Natural killer cell treated with Interleukin-12 subunit alpha and Interleukin-12 subunit beta and Interleukin-15 and Interleukin-18, amount 100 ng/mL, for 72 hours (primary cell): ENCODE measurements around the gene RPRD1A. TPM values are rescaled to one million over a fixed set of nuclear protein-coding genes. Genes with fewer than 3 reads are reported as not detected.
A peak's percentile ranks its signal among the peaks of the same experiment; 100 is the strongest.
"Not testable (repeated sequence)": the region's sequence is repeated elsewhere in the genome, so short reads cannot be mapped to it uniquely, and the experiment has no call there.

Experiments
- ATAC-seq, 2 donors: fragments of 150-1000 bp; cut with Tn5 transposase in 1 of 2; sonication (Bioruptor Pico), chemical (Tn5 transposase) in 1 of 2; 2 replicates each; pipeline ENCODE4 v1.10.0; 2021
- DNase-seq: peaks from one replicate; pipeline ENCODE4 v3.0.0; 2022; ENCODE audit warnings: low spot score
- H3K27ac Mint-ChIP-seq, 2 donors: 1 replicate in 1 of 2; 2 replicates in 1 of 2; pipeline ENCODE4 v1.8.0; 2022; ENCODE audit warnings: mixed read lengths in 2 of 2, mild to moderate bottlenecking in 1 of 2, moderate library complexity in 1 of 2
- H3K27me3 Mint-ChIP-seq, 2 donors: 1 replicate in 1 of 2; 2 replicates in 1 of 2; pipeline ENCODE4 v1.8.0; 2022; ENCODE audit warnings: mixed read lengths in 2 of 2
- H3K36me3 Mint-ChIP-seq: one replicate; pipeline ENCODE4 v1.8.0; 2022; ENCODE audit warnings: mixed read lengths
- H3K4me1 Mint-ChIP-seq, 2 donors: 1 replicate in 1 of 2; 2 replicates in 1 of 2; pipeline ENCODE4 v1.8.0; 2022; ENCODE audit warnings: low read depth in 2 of 2, mixed read lengths in 2 of 2, mild to moderate bottlenecking in 1 of 2
- H3K4me3 Mint-ChIP-seq: one replicate; pipeline ENCODE4 v1.8.0; 2022; ENCODE audit warnings: mixed read lengths
- H3K9me3 Mint-ChIP-seq: 2 replicates; pipeline ENCODE4 v1.8.0; 2022; ENCODE audit warnings: mixed read lengths
- total RNA-seq, 2 donors: library from RNA; stranded (reverse); gene quantifications; one replicate each; pipeline ENCODE4 v1.2.3, GENCODE V29; 2022

The RPRD1A gene
- total RNA-seq, 2 donors from 2014 or later, result 16.0 to 38.6 TPM

DNA sequence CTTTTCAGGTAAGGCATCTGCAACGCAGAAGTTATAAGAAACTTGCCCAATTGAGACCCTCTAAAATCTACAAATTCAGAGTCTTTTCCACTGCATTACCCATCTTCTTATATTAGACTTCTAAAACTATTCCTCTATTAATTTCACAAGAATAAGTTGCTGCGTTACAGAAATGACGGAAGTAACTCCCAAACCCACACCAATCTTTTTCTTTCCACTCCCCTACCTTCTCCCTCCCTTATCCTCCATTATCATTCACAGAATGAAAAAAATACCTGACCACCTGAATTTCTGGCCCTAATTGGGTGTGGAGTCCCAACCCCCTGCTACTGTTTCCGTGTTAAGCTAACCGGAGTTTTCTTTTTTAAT lies 689 bp downstream of the RPRD1A start:
- no peaks in the 10 kb centered on the region for H3K36me3 Mint-ChIP-seq
- H3K27me3 Mint-ChIP-seq, result no peaks in the 10 kb centered on the region
- peak overlapping the region; percentile 95 for H3K4me3 Mint-ChIP-seq
- DNase-seq (no peak), ATAC-seq (no peak)
- H3K4me1 Mint-ChIP-seq, result peaks cover 19 to 24% of the 10 kb centered on the region in 2 donors
- peak overlapping the region; percentile 89 to 94 for H3K27ac Mint-ChIP-seq
- no peaks in the 10 kb centered on the region for H3K9me3 Mint-ChIP-seq

GRCh38 chr18:36066001-36066400 lies 1.4 kb downstream of the RPRD1A start:
- no peak for DNase-seq
- Mint-ChIP-seq H3K27ac (peak overlapping the region; percentile 89 to 94), H3K4me3 (peak overlapping the region; percentile 95), H3K36me3 (no peaks in the 10 kb centered on the region), H3K9me3 (no peaks in the 10 kb centered on the region), H3K27me3 (no peaks in the 10 kb centered on the region), H3K4me1 (peaks cover 19 to 24% of the 10 kb centered on the region in 2 donors)
- no peak for ATAC-seq

DNA sequence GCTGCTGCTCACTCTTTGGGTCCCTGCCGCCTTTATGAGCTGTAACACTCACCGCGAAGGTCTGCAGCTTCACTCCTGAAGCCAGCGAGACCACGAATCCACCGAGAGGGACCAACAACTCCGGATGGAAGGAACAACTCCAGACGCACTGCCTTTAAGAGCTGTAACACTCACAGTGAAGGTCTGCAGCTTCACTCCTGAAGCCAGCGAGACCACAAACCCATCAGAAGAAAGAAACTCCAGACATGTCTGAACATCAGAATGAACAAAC lies 2.6 kb downstream of the RPRD1A start:
- H3K27me3 Mint-ChIP-seq, ATAC-seq, H3K9me3 Mint-ChIP-seq, DNase-seq, H3K36me3 Mint-ChIP-seq, H3K4me3 Mint-ChIP-seq: not testable (repeated sequence)
- Mint-ChIP-seq H3K27ac (peak overlapping the region in 1 of 2 donors; percentile 62), H3K4me1 (peaks cover 19 to 24% of the 10 kb centered on the region in 2 donors)

- Mint-ChIP-seq H3K36me3 (no peaks in the 10 kb centered on the region), H3K9me3 (no peaks in the 10 kb centered on the region), H3K27ac (peak overlapping the region in 1 of 2 donors; percentile 62), H3K27me3 (no peaks in the 10 kb centered on the region), H3K4me1 (peaks cover 19 to 24% of the 10 kb centered on the region in 2 donors), H3K4me3 (no peak overlapping the region)
- no peak for ATAC-seq
- DNase-seq, result no peak
Observed at GRCh38 chr18:36064027-36064808, 3.1 kb downstream of the RPRD1A start.

- Mint-ChIP-seq H3K27me3 (no peaks in the 10 kb centered on the region), H3K36me3 (no peaks in the 10 kb centered on the region), H3K4me3 (no peak overlapping the region), H3K9me3 (no peaks in the 10 kb centered on the region), H3K27ac (no peak overlapping the region), H3K4me1 (peaks cover 2 to 6% of the 10 kb centered on the region in 2 donors)
- ATAC-seq (no peak), DNase-seq (no peak)
Observed at GRCh38 chr18:36058674-36059073, 8.7 kb downstream of the RPRD1A start.

DNA sequence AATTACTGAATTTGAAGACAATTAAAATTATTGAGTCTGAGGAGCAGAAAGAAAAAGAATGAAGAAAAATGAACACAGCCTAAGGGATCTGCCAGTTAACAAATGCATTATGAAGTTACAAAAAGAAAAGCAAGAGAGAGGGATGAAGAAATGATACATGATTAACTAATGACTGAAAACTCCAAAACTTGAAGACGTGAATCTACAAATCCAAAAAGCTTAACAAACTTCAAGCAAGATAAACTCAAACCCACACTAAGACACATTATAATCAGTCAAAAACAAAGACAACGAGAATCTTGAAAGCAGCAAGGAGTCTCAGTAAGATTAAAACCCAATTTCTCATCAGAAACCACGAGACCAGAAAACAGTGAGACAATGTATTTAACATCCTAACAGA lies 15.6 kb downstream of the RPRD1A start:
- H3K9me3 Mint-ChIP-seq, result no peaks in the 10 kb centered on the region
- peak overlapping the region in 1 of 2 donors; percentile 2 for H3K27ac Mint-ChIP-seq
- H3K4me1 Mint-ChIP-seq, result peaks cover 20 to 26% of the 10 kb centered on the region in 2 donors
- no peaks in the 10 kb centered on the region for H3K36me3 Mint-ChIP-seq
- ATAC-seq, result no peak
- no peak for DNase-seq
- H3K27me3 Mint-ChIP-seq, result no peaks in the 10 kb centered on the region
- H3K4me3 Mint-ChIP-seq, result no peak overlapping the region

DNA sequence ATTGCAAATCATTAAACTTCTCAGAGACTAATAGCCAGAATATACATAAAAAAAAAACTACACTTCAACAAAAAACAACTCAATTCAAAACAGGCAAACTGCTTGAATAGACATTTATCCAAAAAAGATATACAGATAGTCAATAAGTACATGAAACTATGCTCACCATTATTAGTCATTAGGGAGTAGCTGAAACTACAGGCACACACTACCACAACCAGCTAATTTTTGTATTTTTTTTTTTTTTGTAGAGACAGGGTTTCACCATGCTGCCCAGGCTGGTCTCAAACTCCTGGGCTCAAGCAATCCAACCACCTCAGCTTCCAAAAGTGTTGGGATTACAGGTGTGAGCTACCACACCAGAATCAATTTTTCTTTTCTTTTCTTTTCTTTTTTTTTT lies 16.9 kb downstream of the RPRD1A start:
- Mint-ChIP-seq H3K9me3 (no peaks in the 10 kb centered on the region), H3K4me1 (peaks cover 29 to 30% of the 10 kb centered on the region in 2 donors), H3K27ac (no peak overlapping the region), H3K27me3 (no peaks in the 10 kb centered on the region), H3K36me3 (no peaks in the 10 kb centered on the region), H3K4me3 (no peak overlapping the region)
- DNase-seq (no peak), ATAC-seq (no peak)

DNA sequence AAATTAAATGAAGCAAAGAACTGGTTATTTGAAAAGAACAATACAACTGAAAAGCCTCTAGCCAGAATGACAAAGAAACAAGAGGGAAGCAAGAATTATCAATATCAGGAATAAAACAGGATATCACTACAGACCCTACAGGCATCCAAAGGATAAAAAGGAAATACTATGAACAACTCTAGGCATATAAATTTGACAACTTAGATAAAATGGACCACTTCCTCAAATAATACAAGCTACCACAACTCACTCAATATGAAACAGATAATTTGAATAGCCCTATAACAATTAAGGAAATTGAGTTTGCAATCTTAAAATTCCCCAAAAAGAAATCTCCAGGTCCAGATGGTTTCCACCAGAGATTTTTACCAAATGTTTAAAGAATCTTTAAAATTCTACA lies 19.8 kb downstream of the RPRD1A start:
- H3K4me1 Mint-ChIP-seq, result peaks cover 30 to 35% of the 10 kb centered on the region in 2 donors
- no peak overlapping the region for H3K4me3 Mint-ChIP-seq
- no peak for ATAC-seq
- H3K9me3 Mint-ChIP-seq, result no peaks in the 10 kb centered on the region
- no peaks in the 10 kb centered on the region for H3K27me3 Mint-ChIP-seq
- H3K27ac Mint-ChIP-seq, result peak overlapping the region in 1 of 2 donors; percentile 2
- H3K36me3 Mint-ChIP-seq, result no peaks in the 10 kb centered on the region
- no peak for DNase-seq

DNA sequence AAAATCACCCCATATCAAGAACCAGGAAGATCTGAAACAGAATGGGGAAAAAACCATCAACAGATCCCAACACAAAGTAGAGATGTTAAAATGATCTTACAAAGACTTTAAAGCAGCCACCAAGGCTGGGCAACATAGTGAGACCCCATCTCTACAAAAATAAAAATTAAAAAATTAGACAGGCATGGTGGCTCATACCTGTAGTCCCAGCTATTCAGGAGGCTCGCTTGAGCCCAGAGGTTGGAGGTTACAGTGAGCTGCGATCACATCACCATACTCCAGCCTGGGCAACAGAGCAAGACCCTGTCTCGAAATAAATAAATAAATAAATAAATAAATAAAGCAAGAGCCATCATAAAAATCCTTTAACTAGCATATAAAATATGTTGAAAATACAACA lies 20.5 kb downstream of the RPRD1A start:
- H3K4me3 Mint-ChIP-seq, result no peak overlapping the region
- H3K27me3 Mint-ChIP-seq, result no peaks in the 10 kb centered on the region
- DNase-seq, result no peak
- H3K36me3 Mint-ChIP-seq, result no peaks in the 10 kb centered on the region
- no peaks in the 10 kb centered on the region for H3K9me3 Mint-ChIP-seq
- H3K27ac Mint-ChIP-seq, result no peak overlapping the region
- H3K4me1 Mint-ChIP-seq, result peaks cover 28 to 40% of the 10 kb centered on the region in 2 donors
- no peak for ATAC-seq

GRCh38 chr18:36045241-36045991 lies 21.9 kb downstream of the RPRD1A start:
- Mint-ChIP-seq H3K27ac (no peak overlapping the region), H3K36me3 (no peaks in the 10 kb centered on the region), H3K9me3 (no peaks in the 10 kb centered on the region), H3K27me3 (no peaks in the 10 kb centered on the region), H3K4me1 (peaks cover 27 to 46% of the 10 kb centered on the region in 2 donors), H3K4me3 (no peak overlapping the region)
- DNase-seq (no peak), ATAC-seq (no peak)

- H3K27ac Mint-ChIP-seq, result no peak overlapping the region
- H3K36me3 Mint-ChIP-seq, result no peaks in the 10 kb centered on the region
- no peaks in the 10 kb centered on the region for H3K9me3 Mint-ChIP-seq
- H3K27me3 Mint-ChIP-seq, result no peaks in the 10 kb centered on the region
- DNase-seq, result no peak
- peaks cover 24 to 54% of the 10 kb centered on the region in 2 donors for H3K4me1 Mint-ChIP-seq
- no peak overlapping the region for H3K4me3 Mint-ChIP-seq
- ATAC-seq, result no peak
Observed at GRCh38 chr18:36043153-36043552, 24.2 kb downstream of the RPRD1A start.

- H3K27ac Mint-ChIP-seq, result no peak overlapping the region
- DNase-seq (no peak), ATAC-seq (no peak)
- peaks cover 19 to 43% of the 10 kb centered on the region in 2 donors for H3K4me1 Mint-ChIP-seq
- H3K27me3 Mint-ChIP-seq, result no peaks in the 10 kb centered on the region
- no peaks in the 10 kb centered on the region for H3K9me3 Mint-ChIP-seq
- H3K4me3 Mint-ChIP-seq, result no peak overlapping the region
- H3K36me3 Mint-ChIP-seq, result peaks cover 8% of the 10 kb centered on the region
Observed at GRCh38 chr18:36041146-36041545, 26.2 kb downstream of the RPRD1A start.

GRCh38 chr18:36038102-36038663 lies 29.2 kb downstream of the RPRD1A start:
- H3K27me3 Mint-ChIP-seq, result no peaks in the 10 kb centered on the region
- no peak overlapping the region for H3K27ac Mint-ChIP-seq
- peaks cover 20 to 39% of the 10 kb centered on the region in 2 donors for H3K4me1 Mint-ChIP-seq
- DNase-seq (no peak), ATAC-seq (no peak)
- H3K4me3 Mint-ChIP-seq, result no peak overlapping the region
- H3K36me3 Mint-ChIP-seq, result peaks cover 8% of the 10 kb centered on the region
- H3K9me3 Mint-ChIP-seq, result no peaks in the 10 kb centered on the region

- H3K9me3 Mint-ChIP-seq, result no peaks in the 10 kb centered on the region
- H3K27me3 Mint-ChIP-seq, result no peaks in the 10 kb centered on the region
- H3K27ac Mint-ChIP-seq, result no peak overlapping the region
- H3K4me1 Mint-ChIP-seq, result peaks cover 9 to 18% of the 10 kb centered on the region in 2 donors
- no peak for ATAC-seq
- no peak overlapping the region for H3K4me3 Mint-ChIP-seq
- DNase-seq, result no peak
- peaks cover 15% of the 10 kb centered on the region for H3K36me3 Mint-ChIP-seq
Observed at GRCh38 chr18:36035253-36035652, 32.1 kb downstream of the RPRD1A start.
